NCI-H2081 treated with DMSO at 0.1 percent for 48 hours (cell line): ENCODE data around the gene C3orf52.
A peak's percentile ranks its signal among the peaks of the same experiment; 100 is the strongest.

ENCODE experiments used
- DNase-seq: peaks from one replicate; lab custom pipeline; 2025; lab: John Stamatoyannopoulos, UW

The C3orf52 gene

DNA sequence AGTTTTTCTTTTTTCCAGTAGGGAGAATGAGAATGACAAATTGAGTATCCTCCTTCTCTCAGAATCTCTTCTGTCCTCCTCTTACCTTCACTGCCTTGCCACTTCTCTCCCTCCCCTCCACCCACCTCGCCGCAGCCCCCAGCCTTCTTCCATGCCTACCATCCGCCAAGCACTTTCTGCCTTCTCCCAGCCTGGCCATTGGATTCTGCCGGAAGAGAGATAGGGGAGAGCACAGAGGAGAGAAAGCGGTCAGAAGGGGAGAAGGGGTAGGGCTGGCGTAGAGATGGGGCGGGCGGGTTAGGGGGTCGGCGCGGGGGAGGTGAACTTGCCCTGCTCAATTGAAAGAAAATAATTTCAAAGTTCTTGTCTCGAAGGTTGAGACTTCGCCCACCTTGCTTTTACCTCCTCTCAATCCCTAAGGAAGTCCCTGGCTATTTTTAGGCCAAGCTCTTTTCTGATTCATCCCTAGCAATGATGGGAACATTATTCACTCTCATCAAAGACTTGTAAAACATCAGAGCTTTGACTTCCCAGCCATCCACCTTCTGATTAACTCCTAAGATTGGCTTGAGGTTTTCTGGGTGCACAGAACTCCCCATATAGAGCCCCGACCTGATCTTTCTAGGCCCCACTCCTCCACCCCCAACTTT is 811 bp downstream of the C3orf52 start:
- no peak for DNase-seq

DNA sequence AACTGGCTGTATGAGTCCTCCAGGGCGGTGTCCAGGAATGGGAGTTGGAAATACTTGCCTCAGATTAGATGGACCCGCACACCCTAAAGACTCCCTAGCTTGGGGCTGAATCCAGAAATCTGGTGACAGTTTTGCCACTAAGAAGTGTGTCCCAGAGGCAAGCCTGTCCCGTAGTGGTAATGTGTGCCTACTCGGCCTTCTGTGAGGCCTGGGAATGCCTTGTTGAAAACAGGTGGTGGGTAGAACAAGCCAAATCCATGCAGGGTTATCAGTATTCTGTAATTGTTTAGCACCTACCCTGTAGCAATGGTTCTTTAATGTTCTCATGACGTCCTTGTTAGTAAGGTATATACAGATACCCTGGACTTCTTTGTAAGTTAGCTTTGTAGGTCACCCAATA is 1.6 kb downstream of the C3orf52 start:
- DNase-seq, result no peak

DNA sequence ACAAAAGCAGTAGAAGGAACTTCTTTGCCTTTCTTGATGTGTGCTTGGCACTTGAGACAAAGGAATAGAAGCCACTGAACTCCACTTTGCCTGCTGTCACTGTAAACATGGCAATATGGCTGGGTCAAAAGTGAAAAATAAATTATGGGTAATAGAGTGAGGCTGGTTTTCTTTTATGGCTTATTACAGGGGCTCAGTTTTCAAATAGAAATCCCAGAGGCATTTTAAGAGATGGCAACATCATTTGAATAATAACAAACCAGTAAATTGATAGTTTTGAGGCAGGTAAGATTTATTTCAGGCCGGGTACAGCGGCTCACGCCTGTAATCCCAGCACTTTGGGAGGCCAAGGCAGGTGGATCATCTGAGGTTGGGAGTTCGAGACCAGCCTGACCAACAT is 2.8 kb downstream of the C3orf52 start:
- no peak for DNase-seq

DNA sequence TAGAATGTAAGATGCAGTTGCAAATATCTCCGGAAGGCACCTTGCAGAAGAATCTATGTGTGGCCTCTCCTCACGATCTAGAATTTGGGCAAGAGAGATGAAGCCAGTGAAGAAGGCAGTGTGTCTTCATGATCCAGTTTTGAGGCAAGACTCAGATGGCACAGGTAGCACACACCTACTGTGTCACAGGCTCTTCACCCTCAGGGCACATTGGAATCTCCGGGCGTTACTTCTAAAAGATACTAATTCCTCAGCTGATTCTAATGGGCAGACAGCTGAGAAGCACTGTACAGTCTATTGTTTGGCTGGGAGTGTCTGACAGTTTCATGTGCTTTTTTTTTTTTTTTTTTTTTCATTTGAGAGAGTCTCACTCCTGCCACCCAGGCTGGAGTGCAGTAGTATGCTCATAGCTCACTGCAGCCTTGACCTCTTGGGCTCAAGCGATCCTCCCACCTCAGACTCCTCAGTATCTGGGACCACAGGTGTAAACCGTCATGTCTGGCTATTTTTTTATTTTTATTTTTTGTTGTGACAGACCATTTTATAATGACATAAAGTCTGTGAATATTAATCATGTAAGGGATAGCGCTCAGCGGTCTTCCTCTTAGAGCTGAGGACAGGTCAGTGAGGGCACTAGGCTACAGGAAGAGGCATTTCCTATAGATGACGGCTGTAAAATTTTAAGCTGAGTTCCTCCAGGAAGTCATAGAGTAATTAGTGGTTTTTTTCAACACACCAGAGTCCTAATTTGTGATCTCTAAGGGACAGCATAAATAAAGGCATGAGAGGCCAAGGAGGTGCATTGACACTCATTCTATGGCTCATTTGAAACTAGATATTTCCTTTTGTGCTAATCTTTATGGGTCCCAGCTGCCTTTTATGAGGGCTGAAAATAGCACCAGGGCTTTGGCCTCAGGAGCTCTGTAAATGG is 4.0 kb downstream of the C3orf52 start:
- DNase-seq, result no peak

DNA sequence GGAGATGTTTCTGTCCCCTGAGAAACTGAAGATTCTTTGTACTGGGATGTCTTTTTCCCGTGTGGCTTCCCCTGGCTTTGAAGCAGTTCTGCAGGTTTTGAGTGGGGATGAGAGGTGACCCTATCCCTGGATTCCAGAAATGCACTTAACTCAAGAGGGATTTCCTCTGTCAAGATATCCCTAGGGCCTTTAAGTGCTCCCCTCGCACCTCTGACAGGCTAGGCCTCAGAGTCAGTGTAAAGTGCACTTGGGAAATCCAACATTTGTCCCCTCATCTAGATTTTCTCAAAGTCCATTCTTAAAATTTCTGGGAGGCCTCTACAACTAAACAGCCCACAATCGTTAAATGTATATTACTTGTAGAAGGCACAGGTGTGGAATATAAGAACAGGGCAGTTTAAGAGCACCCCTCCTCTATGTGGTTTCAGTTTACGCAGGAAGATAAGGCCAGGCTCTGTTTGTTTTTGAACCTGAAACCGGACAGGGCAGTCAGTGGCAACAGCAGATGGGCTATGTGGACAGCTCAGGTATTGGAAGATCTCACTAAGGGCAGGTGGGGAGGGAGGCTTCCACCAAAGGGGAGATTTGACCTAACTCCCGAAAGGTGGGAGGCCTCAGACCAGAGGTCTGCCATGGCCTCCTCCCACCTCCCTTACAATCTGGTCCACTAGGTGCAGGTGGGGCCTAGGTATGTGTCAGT is 4.8 kb downstream of the C3orf52 start:
- no peak for DNase-seq

DNA sequence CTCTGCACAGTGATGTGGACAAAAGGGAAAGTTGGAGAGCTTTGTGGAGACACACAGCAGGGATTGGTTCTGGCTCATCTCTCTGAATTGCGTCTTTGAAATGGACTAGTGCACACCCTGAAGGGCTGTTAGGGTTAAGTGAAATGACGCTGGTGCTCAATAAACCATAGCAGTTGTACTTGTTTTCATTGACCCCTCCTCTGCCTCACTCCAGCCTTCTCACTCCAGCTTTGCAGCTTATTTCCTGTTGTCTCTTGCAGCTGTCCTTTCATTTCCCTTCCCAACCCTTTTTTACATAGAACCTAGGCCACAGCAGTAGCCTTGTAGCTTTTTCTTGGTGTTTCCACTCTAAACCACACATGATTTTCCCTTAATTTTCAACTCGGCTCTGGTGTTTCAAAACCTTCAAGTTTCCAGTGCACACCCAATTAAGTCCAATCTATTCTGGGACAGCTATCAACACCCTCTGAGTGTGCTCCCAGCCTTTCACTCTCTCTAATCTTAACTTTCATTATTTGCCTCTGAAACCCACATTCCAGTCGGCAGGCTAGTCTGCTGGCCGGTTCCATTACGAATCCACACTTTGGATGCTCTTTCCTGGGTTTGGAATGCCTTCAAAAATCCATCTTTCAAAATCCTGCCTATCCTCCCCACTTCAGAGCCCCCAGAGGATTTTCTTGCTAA is 6.4 kb downstream of the C3orf52 start:
- no peak for DNase-seq

DNA sequence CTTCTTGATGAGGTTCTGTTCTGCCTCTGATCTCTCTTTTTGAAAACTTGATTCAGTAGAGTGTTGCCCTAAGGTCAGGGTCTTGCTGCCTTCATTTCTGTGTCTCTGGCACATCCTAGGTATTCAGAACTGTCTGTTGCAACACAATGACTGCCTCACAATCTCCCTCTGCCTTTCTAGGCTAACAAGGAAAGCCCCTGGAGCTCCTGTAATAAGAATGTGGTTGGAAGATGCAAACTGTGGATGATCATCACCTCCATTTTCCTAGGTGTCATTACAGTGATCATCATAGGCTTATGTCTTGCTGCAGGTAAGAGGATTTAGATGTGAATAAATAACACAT is 7.0 kb downstream of the C3orf52 start:
- no peak for DNase-seq

DNA sequence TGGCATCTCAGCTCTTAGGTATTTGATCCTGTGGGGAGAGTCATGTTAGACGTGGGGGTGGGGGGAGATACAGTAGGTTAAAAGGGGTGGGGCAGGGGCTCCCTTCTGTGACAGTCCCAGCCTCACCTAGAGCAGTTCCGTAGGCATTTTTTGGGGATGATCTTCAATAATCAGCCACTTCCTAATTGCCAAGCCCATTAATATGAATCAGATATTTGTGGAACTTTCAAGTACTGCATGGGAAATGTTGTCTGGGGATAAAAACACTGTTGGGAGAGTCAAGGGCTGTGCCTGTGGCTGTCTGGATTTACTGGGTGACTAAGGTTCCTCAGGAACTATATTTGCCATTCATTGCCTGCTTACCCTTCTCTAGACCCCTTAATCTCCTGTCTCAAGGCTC is 9.5 kb downstream of the C3orf52 start:
- DNase-seq, result no peak

DNA sequence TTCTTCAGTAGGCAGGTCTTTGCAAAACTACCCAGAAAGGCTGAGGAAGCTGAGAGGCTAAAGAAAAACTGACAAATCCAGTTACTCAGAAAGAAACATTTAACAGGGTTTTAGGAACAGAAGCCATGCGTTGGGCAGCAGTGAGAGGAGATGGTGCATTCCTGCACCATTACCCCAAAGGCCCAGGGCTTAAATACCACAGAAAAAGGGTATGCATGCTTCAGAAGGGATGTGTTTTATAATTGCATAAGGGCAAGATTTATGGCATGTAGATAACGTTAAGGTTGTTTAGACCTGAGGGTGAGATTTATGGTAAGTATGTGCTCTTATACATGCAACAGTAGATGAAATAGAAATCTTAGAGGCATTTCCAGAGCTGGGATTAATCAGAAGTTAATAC is 10.0 kb downstream of the C3orf52 start:
- no peak for DNase-seq

DNA sequence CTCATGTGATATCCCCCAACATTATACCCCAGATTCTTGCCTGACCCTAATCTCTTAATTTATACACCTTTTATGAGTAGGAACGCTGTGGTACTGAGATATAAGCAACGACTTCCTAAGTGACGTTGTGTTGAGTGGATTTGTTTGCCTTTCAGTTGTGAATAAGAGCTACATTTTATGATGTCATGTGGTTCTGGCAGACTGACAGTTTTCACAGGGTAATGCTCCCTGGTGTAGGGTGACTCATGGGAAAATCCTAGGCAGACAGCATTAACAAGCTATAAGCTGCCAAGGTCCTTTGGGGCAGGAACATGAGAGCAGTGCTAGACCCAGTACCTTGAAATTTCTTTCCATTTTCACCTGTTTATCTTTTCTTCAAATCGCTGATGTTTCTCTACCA is 11.2 kb downstream of the C3orf52 start:
- DNase-seq, result no peak

DNA sequence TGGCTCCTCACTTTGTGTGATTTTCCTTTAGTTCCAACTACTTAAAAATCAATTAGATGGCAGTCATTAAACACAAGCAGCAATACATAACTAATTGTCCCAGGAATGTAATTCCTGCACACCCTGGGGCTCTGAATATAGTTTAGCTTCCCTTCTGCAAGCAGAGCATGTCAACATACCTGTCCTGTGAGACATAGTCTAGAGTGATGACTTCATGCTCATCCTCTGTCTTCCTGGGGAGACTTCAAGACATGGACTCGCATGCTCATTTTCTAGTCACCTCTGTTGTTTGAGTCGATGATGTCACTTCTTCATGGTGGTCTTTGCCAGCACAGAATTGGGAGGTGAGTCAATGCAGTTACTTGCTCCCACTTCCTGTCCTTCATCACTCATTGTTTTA is 15.7 kb downstream of the C3orf52 start:
- no peak for DNase-seq

DNA sequence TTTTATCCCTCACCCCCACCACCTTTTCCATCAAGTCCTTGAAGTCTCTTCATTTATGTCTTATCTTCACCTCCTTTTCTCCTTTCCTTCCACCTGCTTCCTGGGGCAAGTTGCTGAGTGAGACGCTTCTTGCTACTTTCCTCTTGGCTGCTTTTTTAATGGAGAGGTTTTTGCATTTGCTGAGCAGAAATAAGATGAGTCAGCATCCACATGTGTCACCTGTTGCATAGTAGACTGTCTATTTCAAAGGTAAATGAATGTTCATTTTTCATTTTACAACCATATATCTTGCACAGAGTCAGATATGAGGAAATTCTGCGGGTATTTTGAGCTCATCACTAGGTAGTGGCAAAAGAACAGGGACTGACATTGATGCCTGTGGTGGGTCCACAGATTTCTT is 18.6 kb downstream of the C3orf52 start:
- no peak for DNase-seq

DNA sequence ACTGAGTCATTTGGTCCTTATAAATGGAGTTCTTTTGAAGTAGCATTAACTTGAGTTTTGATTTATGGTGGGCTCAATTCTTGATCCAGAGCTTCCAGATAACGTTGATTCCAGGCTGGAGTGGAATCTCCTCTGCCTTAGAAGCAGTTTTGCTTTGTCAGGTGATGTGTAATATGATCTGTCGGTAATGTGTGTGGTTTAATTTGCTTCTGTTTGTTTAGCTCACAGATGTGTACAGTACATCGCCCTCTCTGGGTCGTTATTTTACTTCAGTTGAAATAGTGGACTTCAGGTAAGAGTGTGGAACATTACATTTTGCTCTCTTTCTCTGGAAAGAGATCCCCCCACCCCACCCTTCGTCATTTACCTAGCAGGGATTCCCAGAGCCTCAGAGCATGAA is 23.1 kb downstream of the C3orf52 start:
- peak; percentile 25 for DNase-seq

DNA sequence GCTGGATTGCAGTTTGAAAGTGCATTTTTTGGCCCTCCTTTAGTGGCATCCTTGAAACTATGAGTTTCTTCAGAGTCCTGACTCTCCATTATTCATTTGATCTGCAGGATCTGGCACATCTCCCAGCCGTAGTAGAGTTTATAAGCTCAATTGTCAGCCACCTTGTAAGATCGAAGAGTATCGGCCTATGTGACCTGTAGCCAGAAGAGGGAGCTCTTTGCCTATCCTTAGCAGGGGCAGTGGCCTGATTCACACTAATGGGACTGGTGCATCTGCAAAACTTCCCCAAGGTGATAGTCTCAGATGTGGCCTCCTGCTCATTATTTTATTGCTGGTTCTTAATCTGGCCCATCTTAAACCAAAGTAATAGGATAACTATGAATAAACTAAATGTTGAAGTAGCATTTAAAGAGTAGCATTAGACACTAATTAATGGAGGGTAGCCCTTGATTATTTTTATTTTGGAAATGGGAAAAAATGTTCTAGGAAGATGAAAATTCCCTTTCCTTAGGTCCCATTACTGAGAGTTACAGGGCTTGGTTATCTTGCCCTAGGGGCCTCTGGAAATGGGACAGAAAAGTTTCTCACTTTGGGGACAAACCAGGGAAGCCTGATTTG is 25.7 kb downstream of the C3orf52 start:
- no peak for DNase-seq

DNA sequence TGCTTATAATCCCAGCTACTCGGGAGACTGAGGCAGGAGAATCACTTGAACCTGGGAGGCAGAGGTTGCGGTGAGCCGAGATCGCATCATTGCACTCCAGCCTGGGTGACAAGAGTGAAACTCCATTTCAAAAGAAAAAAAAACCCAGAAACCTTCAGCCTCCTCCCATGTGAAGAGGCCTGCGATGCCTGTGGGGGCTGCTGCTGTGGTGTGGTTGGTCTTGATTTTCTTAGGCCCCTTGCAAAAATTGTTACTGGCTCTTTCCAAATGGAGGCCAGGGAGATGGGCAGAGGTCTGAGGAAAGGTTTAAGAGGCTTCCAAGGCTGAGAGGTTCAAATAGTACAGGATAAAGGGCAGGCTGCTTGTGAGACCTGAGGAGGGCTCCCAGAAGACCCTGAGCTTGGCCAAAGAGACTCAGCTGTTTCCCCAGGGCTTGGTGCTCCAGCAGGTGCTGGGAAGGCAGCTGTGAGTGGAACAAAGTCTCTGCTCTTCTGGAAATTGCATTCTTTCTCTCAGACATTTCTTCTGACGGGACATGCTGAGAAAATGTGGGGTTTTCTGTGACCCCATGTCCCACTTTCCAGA is 28.5 kb downstream of the C3orf52 start:
- DNase-seq, result no peak

DNA sequence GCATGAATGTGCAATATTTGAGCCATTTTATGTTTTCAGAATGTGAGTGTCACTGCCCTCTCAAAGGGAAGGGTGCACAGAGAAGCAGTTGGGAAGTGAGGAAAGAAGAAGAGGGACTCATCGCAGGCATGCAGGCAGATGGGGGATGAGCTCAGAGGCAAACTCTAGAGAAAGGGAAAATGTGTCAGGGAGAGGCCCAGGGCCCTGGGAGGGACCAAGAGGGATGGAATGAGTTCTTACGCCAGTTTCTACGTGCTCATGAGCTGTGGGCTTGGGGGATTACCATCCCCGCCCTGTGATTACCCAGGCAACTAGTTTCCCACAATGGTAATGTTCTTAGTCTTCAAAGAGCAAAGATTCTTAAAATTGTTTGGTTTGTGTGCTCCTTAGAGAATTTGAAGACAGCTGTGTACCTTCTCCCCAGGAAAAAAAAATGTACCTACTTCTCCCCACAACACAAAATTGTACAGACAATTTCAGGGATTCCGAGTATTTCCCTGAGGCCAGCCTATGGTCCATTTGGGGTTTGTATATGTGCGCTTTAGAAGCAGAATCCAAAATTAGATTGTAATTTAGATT is 29.1 kb downstream of the C3orf52 start:
- no peak for DNase-seq

DNA sequence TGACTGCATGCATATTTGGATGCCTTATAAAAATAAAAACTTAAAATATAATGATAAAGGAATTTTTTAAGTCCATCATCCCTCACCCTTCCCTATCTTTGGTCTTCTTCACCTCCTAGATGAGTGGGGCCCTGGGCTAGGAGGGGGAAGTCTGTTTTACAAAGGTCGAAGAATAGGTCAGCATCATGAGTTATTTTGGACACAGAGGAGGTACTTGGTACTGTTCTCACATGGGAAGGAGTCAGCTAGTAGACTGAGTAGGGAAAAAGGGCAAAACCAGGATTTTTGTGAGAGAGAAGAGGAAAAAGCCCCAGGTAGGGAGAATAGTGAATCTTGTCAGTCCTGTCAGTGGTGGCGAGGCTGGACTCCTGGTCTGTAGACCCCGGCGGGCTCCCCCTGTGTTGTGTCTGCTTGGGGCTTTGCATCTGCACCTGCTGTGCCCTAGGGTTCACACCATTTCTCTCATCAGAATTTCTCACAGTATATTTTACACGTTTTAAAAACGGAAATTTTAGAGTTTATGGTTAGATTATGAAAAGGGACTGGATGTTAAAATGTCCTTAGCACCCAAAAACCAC is 29.7 kb downstream of the C3orf52 start:
- DNase-seq, result no peak

DNA sequence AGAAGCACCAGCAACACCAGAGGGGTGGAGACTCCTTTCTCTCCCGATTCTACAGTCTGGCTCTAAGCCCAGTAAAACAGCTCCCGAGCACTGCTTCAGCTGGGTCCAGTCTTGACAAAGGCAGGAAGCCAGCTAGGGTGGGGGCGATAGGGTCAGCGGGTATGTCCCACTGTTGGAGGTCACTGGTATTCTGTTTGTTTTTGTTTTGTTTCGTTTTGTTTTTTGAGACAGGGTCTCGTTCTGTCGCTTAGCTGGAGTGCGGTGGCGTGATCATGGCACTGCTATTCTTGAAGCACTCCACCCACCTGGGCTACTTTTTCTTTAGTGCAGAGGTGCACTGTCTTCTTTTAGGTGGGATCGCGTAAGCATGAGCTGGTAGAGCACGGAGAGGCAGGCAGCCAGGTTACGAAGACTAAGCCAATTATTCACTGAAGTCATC is 30.6 kb downstream of the C3orf52 start:
- no peak for DNase-seq

DNA sequence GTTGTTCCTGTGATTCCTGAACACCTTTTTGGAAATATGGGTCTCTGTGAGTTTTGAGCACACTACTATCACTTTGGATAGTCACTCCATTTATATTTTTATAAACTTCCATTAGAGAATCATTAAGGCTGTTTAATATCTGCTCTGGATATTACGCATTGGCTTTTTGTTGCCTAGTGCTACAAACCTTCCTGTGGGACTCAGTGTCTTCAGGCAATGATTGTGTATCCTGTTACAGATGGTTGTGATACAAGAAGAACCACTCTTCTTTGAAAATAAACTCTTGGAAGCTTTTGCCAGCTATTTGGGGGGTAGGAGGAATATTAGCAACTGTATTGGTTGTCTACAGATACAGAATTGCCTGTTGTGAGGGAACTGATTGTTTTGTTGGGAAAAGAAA is 31.2 kb downstream of the C3orf52 start:
- DNase-seq, result no peak

DNA sequence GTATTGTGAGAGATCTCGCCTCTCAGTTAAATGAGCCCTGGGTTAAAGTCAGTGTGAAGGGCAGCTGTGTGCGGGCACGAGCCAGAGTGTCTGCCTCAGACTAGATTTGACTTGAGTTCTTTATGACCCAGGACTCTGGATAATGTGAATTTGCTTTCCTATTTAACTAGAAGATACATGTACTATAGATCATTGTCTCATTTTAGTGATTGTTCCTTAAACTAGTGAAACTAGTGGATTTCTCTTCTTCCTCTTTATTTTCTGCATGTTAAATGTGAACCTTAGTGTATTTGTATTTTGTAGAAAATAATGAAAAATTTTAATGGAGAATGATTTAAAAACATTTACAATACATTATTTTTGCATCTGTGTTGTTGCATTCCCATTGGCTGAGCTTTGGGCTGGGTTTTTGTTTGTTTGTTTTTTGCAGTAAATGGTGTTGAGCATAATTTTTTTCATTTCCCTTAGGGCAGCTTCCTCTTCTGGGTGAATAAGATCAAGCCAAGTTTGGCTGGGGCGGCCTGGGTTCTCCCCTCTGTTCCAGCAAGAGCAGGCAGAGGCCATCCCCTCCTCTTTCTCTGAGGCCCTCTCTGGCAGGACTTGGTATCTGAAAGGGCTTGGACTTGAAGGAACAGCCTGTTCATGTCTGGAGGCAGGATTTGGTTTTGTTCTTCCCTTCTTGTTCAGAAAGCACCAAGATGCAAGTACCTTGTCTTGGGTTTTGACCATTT is 31.8 kb downstream of the C3orf52 start:
- no peak for DNase-seq
